Activated T-cell treated with anti-CD3 and anti-CD28 coated beads, Interleukin-2, amount 50 U/mL, for 24 hours (primary cell): ENCODE measurements around the gene CCL11.

Experiments used
- DNase-seq: peaks from one replicate; pipeline ENCODE4 v3.0.0-alpha.2; 2020
- H3K27ac Mint-ChIP-seq: 2 replicates; pipeline ENCODE4 v1.8.0; 2020; ENCODE audit warnings: mild to moderate bottlenecking, mixed read lengths
- H3K27me3 Mint-ChIP-seq: 2 replicates; pipeline ENCODE4 v1.8.0; 2020; ENCODE audit warnings: mixed read lengths
- H3K36me3 Mint-ChIP-seq: 2 replicates; pipeline ENCODE4 v1.8.0; 2020; ENCODE audit warnings: low read depth, mixed read lengths
- H3K4me1 Mint-ChIP-seq: 2 replicates; pipeline ENCODE4 v1.8.0; 2020; ENCODE audit warnings: low read depth, mixed read lengths
- H3K4me3 Mint-ChIP-seq: 2 replicates; pipeline ENCODE4 v1.8.0; 2020; ENCODE audit warnings: mild to moderate bottlenecking, moderate library complexity, mixed read lengths
- H3K9me3 Mint-ChIP-seq: 2 replicates; pipeline ENCODE4 v1.8.0; 2020; ENCODE audit warnings: mixed read lengths

The CCL11 gene

DNA sequence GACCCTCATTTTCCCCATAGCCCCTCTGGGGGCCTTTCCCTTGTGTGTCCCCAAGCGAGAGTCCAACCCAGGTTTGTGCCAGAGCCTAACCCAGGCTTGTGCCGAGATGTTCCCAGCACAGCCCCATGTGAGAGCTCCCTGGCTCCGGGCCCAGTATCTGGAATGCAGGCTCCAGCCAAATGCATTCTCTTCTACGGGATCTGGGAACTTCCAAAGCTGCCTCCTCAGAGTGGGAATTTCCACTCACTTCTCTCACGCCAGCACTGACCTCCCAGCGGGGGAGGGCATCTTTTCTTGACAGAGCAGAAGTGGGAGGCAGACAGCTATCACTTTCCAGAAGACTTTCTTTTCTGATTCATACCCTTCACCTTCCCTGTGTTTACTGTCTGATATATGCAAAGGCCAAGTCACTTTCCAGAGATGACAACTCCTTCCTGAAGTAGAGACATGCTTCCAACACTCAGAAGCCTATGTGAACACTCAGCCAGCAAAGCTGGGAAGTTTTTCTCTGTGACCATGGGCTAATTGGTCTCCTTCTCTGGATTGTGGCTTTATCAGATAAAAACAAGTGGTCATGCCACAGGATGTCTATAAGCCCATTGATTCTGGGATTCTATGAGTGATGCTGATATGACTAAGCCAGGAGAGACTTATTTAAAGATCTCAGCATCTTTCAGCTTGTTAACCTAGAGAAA, 33.0 kb upstream of the CCL11 start:
- peaks cover 58% of the 10 kb centered on the region for H3K27me3 Mint-ChIP-seq
- DNase-seq: no peak
- H3K4me1 Mint-ChIP-seq: peaks cover 4% of the 10 kb centered on the region
- no peaks in the 10 kb centered on the region for H3K9me3 Mint-ChIP-seq
- H3K27ac Mint-ChIP-seq: no peak overlapping the region
- H3K36me3 Mint-ChIP-seq: no peaks in the 10 kb centered on the region
- no peak overlapping the region for H3K4me3 Mint-ChIP-seq

- Mint-ChIP-seq H3K27ac (no peak overlapping the region), H3K4me1 (peaks cover 4% of the 10 kb centered on the region), H3K4me3 (no peak overlapping the region), H3K9me3 (no peaks in the 10 kb centered on the region), H3K36me3 (no peaks in the 10 kb centered on the region), H3K27me3 (peaks cover 63% of the 10 kb centered on the region)
- no peak for DNase-seq
These were observed 32.4 kb upstream of the CCL11 start for GRCh38 chr17:34253139-34253525.

- H3K27ac Mint-ChIP-seq: no peak overlapping the region
- H3K4me3 Mint-ChIP-seq: no peak overlapping the region
- H3K9me3 Mint-ChIP-seq: no peaks in the 10 kb centered on the region
- no peak for DNase-seq
- no peaks in the 10 kb centered on the region for H3K36me3 Mint-ChIP-seq
- H3K4me1 Mint-ChIP-seq: peaks cover 4% of the 10 kb centered on the region
- peaks cover 73% of the 10 kb centered on the region for H3K27me3 Mint-ChIP-seq
These were observed 31.4 kb upstream of the CCL11 start for GRCh38 chr17:34254146-34254545.

- Mint-ChIP-seq H3K9me3 (no peaks in the 10 kb centered on the region), H3K36me3 (no peaks in the 10 kb centered on the region), H3K4me3 (no peak within 1 kb of the TSS), H3K4me1 (peaks cover 6% of the 10 kb centered on the region), H3K27ac (no peak within 1 kb of the TSS), H3K27me3 (peaks cover 76% of the 10 kb centered on the region)
- no peak for DNase-seq
These were observed 30.7 kb upstream of the CCL11 start, which contains the start of gene CCL2 for GRCh38 chr17:34254651-34255380. CCL2 (plus strand) TSS chr17:34255285; CDS start chr17:34255350, 65 bp downstream.

DNA sequence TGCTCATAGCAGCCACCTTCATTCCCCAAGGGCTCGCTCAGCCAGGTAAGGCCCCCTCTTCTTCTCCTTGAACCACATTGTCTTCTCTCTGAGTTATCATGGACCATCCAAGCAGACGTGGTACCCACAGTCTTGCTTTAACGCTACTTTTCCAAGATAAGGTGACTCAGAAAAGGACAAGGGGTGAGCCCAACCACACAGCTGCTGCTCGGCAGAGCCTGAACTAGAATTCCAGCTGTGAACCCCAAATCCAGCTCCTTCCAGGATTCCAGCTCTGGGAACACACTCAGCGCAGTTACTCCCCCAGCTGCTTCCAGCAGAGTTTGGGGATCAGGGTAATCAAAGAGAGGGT, 30.2 kb upstream of the CCL11 start:
- Mint-ChIP-seq H3K36me3 (no peaks in the 10 kb centered on the region), H3K4me1 (peaks cover 6% of the 10 kb centered on the region), H3K27ac (no peak overlapping the region), H3K9me3 (no peaks in the 10 kb centered on the region), H3K27me3 (peaks cover 79% of the 10 kb centered on the region), H3K4me3 (no peak overlapping the region)
- no peak for DNase-seq

DNA sequence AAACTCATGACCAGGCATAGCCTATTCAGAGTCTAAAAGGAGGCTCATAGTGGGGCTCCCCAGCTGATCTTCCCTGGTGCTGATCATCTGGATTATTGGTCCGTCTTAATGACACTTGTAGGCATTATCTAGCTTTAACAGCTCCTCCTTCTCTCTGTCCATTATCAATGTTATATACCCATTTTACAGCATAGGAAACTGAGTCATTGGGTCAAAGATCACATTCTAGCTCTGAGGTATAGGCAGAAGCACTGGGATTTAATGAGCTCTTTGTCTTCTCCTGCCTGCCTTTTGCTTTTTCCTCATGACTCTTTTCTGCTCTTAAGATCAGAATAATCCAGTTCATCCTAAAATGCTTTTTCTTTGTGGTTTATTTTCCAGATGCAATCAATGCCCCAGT, 29.7 kb upstream of the CCL11 start:
- Mint-ChIP-seq H3K4me3 (no peak overlapping the region), H3K27ac (no peak overlapping the region), H3K27me3 (peaks cover 81% of the 10 kb centered on the region), H3K4me1 (peaks cover 6% of the 10 kb centered on the region), H3K9me3 (no peaks in the 10 kb centered on the region), H3K36me3 (no peaks in the 10 kb centered on the region)
- DNase-seq: no peak

GRCh38 chr17:34257299-34257985, 28.1 kb upstream of the CCL11 start:
- Mint-ChIP-seq H3K27me3 (peaks cover 78% of the 10 kb centered on the region), H3K36me3 (no peaks in the 10 kb centered on the region), H3K4me1 (peaks cover 9% of the 10 kb centered on the region), H3K9me3 (no peaks in the 10 kb centered on the region), H3K4me3 (no peak overlapping the region), H3K27ac (no peak overlapping the region)
- no peak for DNase-seq

DNA sequence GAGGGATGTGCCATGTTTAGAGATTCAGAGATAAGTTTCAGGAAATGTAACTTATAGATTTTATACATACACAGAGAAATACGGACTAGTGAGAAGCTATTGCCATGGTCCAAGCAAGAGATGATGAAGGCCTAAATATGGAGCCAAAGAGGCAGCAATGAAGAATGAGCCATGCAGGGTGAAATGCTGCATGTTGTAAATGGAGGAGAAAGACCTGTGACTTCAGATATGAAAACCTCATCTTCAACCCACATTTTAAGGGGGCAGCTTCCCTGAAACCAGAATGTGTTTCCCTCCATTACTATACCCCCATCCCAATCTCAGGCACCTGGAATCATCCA, 27.6 kb upstream of the CCL11 start:
- peaks cover 75% of the 10 kb centered on the region for H3K27me3 Mint-ChIP-seq

DNA sequence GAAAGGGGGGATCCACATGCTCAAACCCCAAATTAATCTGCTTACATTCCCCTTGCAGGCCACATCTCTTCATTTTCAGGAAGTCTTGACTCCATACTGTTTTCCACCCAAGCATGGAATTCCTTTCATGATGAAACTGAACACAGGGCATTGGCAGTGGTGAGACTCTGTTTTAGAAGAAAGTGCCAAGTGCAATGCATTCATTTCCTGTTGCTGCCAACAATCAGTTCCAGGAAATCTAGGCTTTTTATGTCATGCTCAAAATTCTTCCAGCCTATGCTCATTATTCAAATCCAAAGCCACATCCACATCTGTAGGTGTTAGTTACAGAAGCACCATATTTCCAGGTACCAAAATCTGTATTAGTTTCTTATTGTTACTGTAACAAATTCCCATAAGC, 26.4 kb upstream of the CCL11 start:
- Mint-ChIP-seq H3K4me3 (no peak overlapping the region), H3K36me3 (no peaks in the 10 kb centered on the region), H3K27me3 (peaks cover 66% of the 10 kb centered on the region), H3K27ac (no peak overlapping the region), H3K9me3 (no peaks in the 10 kb centered on the region), H3K4me1 (peaks cover 9% of the 10 kb centered on the region)
- no peak for DNase-seq

More for the DNA sequence above, 27.6 kb upstream of the CCL11 start:
- no peak for DNase-seq
- peaks cover 9% of the 10 kb centered on the region for H3K4me1 Mint-ChIP-seq
- H3K4me3 Mint-ChIP-seq: no peak overlapping the region
- no peaks in the 10 kb centered on the region for H3K9me3 Mint-ChIP-seq
- no peak overlapping the region for H3K27ac Mint-ChIP-seq
- H3K36me3 Mint-ChIP-seq: no peaks in the 10 kb centered on the region

- H3K4me1 Mint-ChIP-seq: peaks cover 4% of the 10 kb centered on the region
These were observed 24.7 kb upstream of the CCL11 start for GRCh38 chr17:34260861-34261260.

DNA sequence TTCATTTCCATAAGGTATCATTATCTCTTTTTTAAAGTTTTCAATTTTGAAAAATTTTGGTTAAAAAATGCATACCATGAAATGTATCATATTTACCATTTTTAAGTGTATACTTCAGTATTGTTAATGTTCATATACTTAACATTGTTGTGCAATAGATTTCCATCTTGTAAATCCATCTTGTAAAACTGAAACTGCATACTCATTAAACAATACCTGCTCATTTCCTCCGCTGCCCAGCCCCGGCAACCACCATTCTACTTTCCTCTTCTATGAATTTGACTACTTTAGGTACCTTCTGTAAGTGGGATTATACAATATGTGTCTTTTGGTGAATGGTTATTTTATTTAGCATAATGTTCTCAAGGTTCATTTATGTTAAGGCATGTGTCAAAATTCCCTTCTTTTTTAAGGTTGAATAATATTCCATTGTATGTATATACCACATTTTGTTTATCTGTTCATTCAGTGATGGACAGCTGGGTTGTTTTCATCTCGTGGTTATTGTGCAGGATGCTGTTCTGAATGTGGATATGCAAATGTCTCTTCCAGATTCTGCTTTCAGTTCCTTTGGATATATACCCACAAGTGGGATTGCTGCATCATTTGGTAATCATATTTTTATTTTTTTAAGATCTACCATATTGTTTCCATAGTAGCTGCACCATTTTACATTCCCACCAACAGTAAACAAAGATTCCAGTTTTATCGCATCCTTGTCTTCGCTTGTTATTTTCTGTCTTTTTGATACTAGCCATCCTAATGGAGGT, 23.8 kb upstream of the CCL11 start:
- Mint-ChIP-seq H3K4me3 (no peak overlapping the region), H3K36me3 (no peaks in the 10 kb centered on the region), H3K27ac (no peak overlapping the region), H3K4me1 (peaks cover 4% of the 10 kb centered on the region), H3K9me3 (no peaks in the 10 kb centered on the region), H3K27me3 (peaks cover 66% of the 10 kb centered on the region)
- DNase-seq: no peak

More at GRCh38 chr17:34260861-34261260, 24.7 kb upstream of the CCL11 start:
- DNase-seq: no peak
- Mint-ChIP-seq H3K27ac (no peak overlapping the region), H3K36me3 (no peaks in the 10 kb centered on the region), H3K9me3 (no peaks in the 10 kb centered on the region), H3K27me3 (peaks cover 66% of the 10 kb centered on the region), H3K4me3 (no peak overlapping the region)

DNA sequence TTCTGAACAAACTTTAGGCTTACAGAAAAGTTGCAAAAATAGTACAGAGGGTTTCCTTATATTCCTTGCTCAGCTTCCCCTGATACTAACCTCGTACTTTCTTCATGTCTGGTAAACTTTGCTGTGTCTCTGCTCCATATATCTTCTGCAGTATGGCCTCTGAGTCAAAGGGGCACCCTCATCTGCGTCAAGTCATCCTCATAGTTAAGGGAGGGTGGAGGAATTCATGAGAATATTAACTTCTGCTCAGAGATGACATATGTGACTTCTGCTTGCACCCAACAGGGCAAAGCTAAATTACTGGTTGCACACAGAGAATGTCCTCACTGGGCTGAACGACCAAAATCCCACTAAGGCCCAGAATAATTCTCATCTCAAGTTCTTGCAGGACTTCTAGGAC, 19.8 kb upstream of the CCL11 start:
- Mint-ChIP-seq H3K4me1 (peaks cover 2% of the 10 kb centered on the region), H3K4me3 (no peak overlapping the region), H3K36me3 (no peaks in the 10 kb centered on the region), H3K9me3 (no peaks in the 10 kb centered on the region), H3K27ac (no peak overlapping the region), H3K27me3 (peaks cover 51% of the 10 kb centered on the region)
- DNase-seq: no peak

DNA sequence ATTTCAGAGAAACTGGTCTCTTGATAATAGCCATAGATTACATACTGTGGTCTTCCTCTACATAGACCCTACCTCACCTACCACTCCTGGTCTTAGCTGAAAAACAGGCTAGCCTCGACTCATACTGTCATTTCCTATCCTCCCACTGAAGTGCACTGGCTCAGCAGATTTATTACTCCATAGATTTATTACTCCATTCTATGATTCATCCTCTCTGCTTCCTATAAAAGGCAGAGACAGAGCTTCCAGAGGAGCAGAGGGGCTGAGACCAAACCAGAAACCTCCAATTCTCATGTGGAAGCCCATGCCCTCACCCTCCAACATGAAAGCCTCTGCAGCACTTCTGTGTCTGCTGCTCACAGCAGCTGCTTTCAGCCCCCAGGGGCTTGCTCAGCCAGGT, 15.6 kb upstream of the CCL11 start, which contains the start of gene CCL7:
TSS of gene CCL7 (plus strand) at position 253 of the 400 bp plus-strand sequence. CDS start at position 323, 70 bp downstream.
- H3K36me3 Mint-ChIP-seq: no peaks in the 10 kb centered on the region
- DNase-seq: no peak
- no peaks in the 10 kb centered on the region for H3K4me1 Mint-ChIP-seq
- H3K4me3 Mint-ChIP-seq: no peak within 1 kb of the TSS
- no peak within 1 kb of the TSS for H3K27ac Mint-ChIP-seq
- peaks cover 71% of the 10 kb centered on the region for H3K27me3 Mint-ChIP-seq
- H3K9me3 Mint-ChIP-seq: no peaks in the 10 kb centered on the region

- peaks cover 77% of the 10 kb centered on the region for H3K27me3 Mint-ChIP-seq
- H3K4me3 Mint-ChIP-seq: no peak overlapping the region
- H3K4me1 Mint-ChIP-seq: no peaks in the 10 kb centered on the region
- no peak overlapping the region for H3K27ac Mint-ChIP-seq
- no peaks in the 10 kb centered on the region for H3K9me3 Mint-ChIP-seq
- no peak for DNase-seq
- H3K36me3 Mint-ChIP-seq: no peaks in the 10 kb centered on the region
These were observed 9.7 kb upstream of the CCL11 start for GRCh38 chr17:34275881-34276280.
